Left ventricle myocardium inferior (tissue), 1 donor: ENCODE results near the gene EIF3F. TPM values are rescaled to one million over a fixed set of nuclear protein-coding genes. Genes with fewer than 3 reads are reported as not detected.

ENCODE experiments used
- DNase-seq: peaks from one replicate; pipeline ENCODE4 v3.0.0-alpha.2; 2020
- H3K27ac ChIP-seq: fragments of 200-600 bp; replicated peaks from 2 replicates; pipeline ENCODE4 v1.8.0; 2021
- H3K27me3 ChIP-seq: fragments of 200-600 bp; 2 replicates; pipeline ENCODE4 v1.8.0; 2021; ENCODE audit warnings: low read depth
- H3K36me3 ChIP-seq: fragments of 200-600 bp; 2 replicates; pipeline ENCODE4 v1.8.0; 2021
- H3K4me1 ChIP-seq: fragments of 200-600 bp; 2 replicates; pipeline ENCODE4 v1.8.0; 2021
- H3K4me3 ChIP-seq: fragments of 200-600 bp; 2 replicates; pipeline ENCODE4 v1.8.0; 2021; ENCODE audit warnings: mild to moderate bottlenecking, moderate library complexity
- H3K9me3 ChIP-seq: fragments of 200-600 bp; replicated peaks from 2 replicates; pipeline ENCODE4 v1.8.0; 2021
- intact Hi-C: fragments of 100-400 bp; cut with micrococcal nuclease; formaldehyde crosslinking; loops from one replicate; pipeline ENCODE4 v1.11.0; 2022
- total RNA-seq: library from RNA; stranded (reverse); fragmentation: NEBNext Ultra II Directional; extraction: Animal tissue kit (Norgen Biotek cat#: 25700); gene quantifications from one replicate; pipeline ENCODE4 v1.2.1, GENCODE V29; 2021
- TF ChIP-seq, protein P1 (sequence below): fragments of 200-600 bp; IDR thresholded peaks from 2 replicates; pipeline ENCODE4 v1.8.0; 2021; ENCODE audit warnings: antibody characterized with exemption, mild to moderate bottlenecking, borderline replicate concordance
- donor health status: DM: no; HTN: yes; CAD: no; lungs with severe emphysema.

The EIF3F gene
- total RNA-seq, 1 donor from 2014 or later, result 151 TPM

DNA sequence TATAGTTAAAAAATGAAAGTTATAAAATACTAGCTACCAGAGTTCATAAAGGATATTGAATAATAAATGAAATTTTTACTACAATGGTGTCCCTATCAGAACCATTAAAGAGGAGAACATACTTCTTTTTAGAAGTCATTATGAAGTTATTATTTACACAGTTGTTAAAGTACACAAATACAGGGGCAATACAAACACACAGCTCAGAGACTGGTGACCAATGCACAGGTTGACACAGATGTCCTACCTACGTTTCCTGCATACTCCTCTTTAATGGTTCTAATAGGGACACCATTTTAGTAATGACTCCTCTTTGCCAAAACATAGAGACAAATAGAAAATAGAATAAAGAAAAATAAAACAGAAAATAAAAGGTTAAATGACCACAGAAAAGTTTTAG is 31.9 kb upstream of the EIF3F start:
- Histone ChIP-seq H3K9me3 (peaks cover 7% of the 10 kb centered on the region), H3K4me1 (no peaks in the 10 kb centered on the region), H3K27me3 (peaks cover 20% of the 10 kb centered on the region), H3K4me3 (no peak overlapping the region), H3K36me3 (no peaks in the 10 kb centered on the region), H3K27ac (no peak overlapping the region)
- intact Hi-C loops, result no loop called here
- TF ChIP-seq, protein P1, sequence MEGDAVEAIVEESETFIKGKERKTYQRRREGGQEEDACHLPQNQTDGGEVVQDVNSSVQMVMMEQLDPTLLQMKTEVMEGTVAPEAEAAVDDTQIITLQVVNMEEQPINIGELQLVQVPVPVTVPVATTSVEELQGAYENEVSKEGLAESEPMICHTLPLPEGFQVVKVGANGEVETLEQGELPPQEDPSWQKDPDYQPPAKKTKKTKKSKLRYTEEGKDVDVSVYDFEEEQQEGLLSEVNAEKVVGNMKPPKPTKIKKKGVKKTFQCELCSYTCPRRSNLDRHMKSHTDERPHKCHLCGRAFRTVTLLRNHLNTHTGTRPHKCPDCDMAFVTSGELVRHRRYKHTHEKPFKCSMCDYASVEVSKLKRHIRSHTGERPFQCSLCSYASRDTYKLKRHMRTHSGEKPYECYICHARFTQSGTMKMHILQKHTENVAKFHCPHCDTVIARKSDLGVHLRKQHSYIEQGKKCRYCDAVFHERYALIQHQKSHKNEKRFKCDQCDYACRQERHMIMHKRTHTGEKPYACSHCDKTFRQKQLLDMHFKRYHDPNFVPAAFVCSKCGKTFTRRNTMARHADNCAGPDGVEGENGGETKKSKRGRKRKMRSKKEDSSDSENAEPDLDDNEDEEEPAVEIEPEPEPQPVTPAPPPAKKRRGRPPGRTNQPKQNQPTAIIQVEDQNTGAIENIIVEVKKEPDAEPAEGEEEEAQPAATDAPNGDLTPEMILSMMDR, result no peak
- DNase-seq, result no peak

DNA sequence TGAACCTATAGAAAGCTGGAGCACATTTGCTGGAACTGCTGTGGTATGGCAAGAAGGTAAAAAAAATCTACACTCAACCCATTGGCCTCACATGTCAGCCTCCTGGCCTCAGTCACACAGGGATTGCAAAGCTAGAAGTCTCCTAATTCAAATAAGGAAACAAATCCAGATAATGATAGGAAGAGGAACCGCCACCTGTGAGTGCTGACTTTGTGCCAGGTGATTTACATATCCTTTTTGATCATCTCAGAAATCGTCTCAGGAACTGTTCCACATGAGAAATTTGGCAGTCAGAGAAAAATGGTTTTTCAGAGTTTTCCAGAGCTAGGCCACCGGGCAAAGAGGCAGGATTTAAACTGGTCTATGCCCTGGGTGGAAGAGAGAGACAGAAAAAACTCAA is 22.9 kb upstream of the EIF3F start:
- TF ChIP-seq, protein P1, result no peak
- Histone ChIP-seq H3K27me3 (peaks cover 18% of the 10 kb centered on the region), H3K9me3 (no peaks in the 10 kb centered on the region), H3K36me3 (no peaks in the 10 kb centered on the region), H3K4me3 (no peak overlapping the region), H3K4me1 (no peaks in the 10 kb centered on the region), H3K27ac (no peak overlapping the region)
- intact Hi-C loops, result no loop called here
- no peak for DNase-seq

DNA sequence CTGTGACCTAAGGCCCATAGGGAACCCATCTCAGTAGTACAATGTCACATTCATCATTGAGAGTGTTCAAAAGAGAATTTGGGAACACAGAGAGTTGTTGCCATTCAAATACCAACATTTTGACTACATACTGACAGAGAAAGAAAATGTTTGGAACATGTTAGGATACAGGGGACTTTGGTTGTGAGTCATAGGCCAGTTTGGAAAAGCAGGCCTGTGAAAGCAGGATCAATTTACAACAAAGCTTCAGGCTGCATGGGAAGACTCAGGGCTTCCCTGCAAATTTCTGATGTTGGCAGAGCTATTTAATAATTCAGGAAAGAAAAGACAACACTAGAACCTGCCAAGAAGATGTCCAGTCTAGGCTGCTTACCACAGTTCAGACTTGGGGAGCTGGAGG is 22.3 kb upstream of the EIF3F start:
- TF ChIP-seq, protein P1, result no peak
- H3K4me1 ChIP-seq, result no peaks in the 10 kb centered on the region
- H3K4me3 ChIP-seq, result no peak overlapping the region

DNA sequence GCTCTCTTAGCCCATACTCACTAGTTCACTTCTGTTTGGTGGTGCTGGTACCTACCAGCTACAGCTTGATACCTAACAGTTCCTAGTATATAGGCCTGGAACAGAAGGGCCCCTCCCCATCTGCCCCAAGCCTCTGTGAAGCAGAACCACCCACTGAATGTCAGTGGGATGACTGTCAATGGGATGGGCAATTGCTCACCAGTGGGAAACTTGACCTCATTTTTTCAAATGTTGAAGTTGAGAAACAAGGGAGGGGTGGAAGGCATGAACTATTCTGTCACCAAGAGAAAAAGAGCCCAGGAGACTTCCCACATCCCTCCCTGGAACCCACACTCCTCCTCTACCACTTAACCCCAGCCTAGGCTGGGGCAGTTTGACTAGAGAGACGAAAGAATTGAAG is 21.8 kb upstream of the EIF3F start, which contains the start of gene NLRP10:
Gene NLRP10 (minus strand): TSS at position 62 of the 400 bp plus-strand sequence. CDS start 1,952 bp downstream, outside the sequence.
- H3K27ac ChIP-seq, result no peak within 1 kb of the TSS
- H3K4me3 ChIP-seq, result no peak within 1 kb of the TSS

More for the DNA sequence above, 22.3 kb upstream of the EIF3F start:
- intact Hi-C loops, result no loop called here
- H3K27me3 ChIP-seq, result peaks cover 14% of the 10 kb centered on the region
- H3K36me3 ChIP-seq, result no peaks in the 10 kb centered on the region
- no peak for DNase-seq
- H3K27ac ChIP-seq, result no peak overlapping the region
- no peaks in the 10 kb centered on the region for H3K9me3 ChIP-seq

DNA sequence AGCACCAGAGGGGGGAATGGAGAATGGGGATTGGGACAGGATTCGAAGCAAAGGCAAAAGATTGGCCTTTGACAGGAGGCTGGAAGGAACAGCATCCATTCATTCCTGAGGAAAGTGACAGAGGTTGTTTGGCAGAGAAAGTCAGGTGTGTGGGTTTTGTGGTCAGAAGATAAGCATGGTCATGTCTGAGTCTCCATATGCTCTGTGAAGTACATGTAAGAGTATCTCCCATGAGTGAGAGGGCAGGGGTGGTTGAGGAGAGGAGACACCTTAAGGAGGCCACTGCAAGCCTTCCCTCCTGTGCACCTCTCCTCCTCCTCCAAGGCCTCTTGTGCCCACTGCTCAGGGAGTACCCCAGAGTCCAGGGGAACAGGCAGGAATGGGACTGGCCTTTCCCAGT is 20.0 kb upstream of the EIF3F start:
- Histone ChIP-seq H3K36me3 (no peaks in the 10 kb centered on the region), H3K4me1 (no peaks in the 10 kb centered on the region), H3K27me3 (no peaks in the 10 kb centered on the region), H3K4me3 (no peak overlapping the region), H3K27ac (no peak overlapping the region), H3K9me3 (no peaks in the 10 kb centered on the region)
- DNase-seq, result no peak
- TF ChIP-seq, protein P1, result no peak
- intact Hi-C loops, result no loop called here

More for the DNA sequence above, 21.8 kb upstream of the EIF3F start, which contains the start of gene NLRP10:
- intact Hi-C loops, result no loop called here
- no peak for DNase-seq
- no peaks in the 10 kb centered on the region for H3K36me3 ChIP-seq
- no peaks in the 10 kb centered on the region for H3K9me3 ChIP-seq
- no peaks in the 10 kb centered on the region for H3K4me1 ChIP-seq
- TF ChIP-seq, protein P1, result no peak
- H3K27me3 ChIP-seq, result peaks cover 10% of the 10 kb centered on the region
